GM21526 (cell line): ENCODE measurements around the gene ZNF609.
A peak's percentile ranks its signal among the peaks of the same experiment; 100 is the strongest.
"Not testable (repeated sequence)": the region's sequence is repeated elsewhere in the genome, so short reads cannot be mapped to it uniquely, and the experiment has no call there.

ENCODE experiments used
- ATAC-seq: cut with Tn5 transposase; IDR thresholded peaks from one replicate; pipeline ENCODE4 v1.9.1; 2021; ENCODE audit warnings: moderate library complexity; ENCODE audit not compliant: unreplicated experiment, low FRiP score

ZNF609 gene

GRCh38 chr15:64639744-64640143 is 179.4 kb downstream of the ZNF609 start:
- not testable (repeated sequence) for ATAC-seq

- no peak for ATAC-seq
Observed at GRCh38 chr15:64640146-64640871, 179.9 kb downstream of the ZNF609 start.

GRCh38 chr15:64642875-64643274 is 182.5 kb downstream of the ZNF609 start:
- ATAC-seq = no peak

- ATAC-seq = no peak
Observed at GRCh38 chr15:64643685-64644084, 183.3 kb downstream of the ZNF609 start.

GRCh38 chr15:64644811-64645210 is 184.4 kb downstream of the ZNF609 start:
- ATAC-seq = not testable (repeated sequence)

GRCh38 chr15:64645995-64646394 is 185.6 kb downstream of the ZNF609 start:
- no peak for ATAC-seq

- no peak for ATAC-seq
Observed at GRCh38 chr15:64647367-64647766, 187.0 kb downstream of the ZNF609 start.

- ATAC-seq = no peak
Observed at GRCh38 chr15:64650552-64650951, 190.2 kb downstream of the ZNF609 start.

GRCh38 chr15:64651601-64652191 is 191.3 kb downstream of the ZNF609 start:
- ATAC-seq = peak; percentile 53

GRCh38 chr15:64653757-64654156 is 193.4 kb downstream of the ZNF609 start:
- ATAC-seq = no peak

- ATAC-seq = no peak
Observed at GRCh38 chr15:64656508-64656907, 196.1 kb downstream of the ZNF609 start.

- ATAC-seq = no peak
Observed at GRCh38 chr15:64665179-64665578, 204.8 kb downstream of the ZNF609 start.

GRCh38 chr15:64667736-64668161 is 207.4 kb downstream of the ZNF609 start:
- ATAC-seq = no peak

GRCh38 chr15:64673866-64674265 is 213.5 kb downstream of the ZNF609 start:
- ATAC-seq = no peak

GRCh38 chr15:64678126-64678819 is 217.9 kb downstream of the ZNF609 start:
- ATAC-seq = no peak

- ATAC-seq = no peak
Observed at GRCh38 chr15:64680097-64680496, 219.7 kb downstream of the ZNF609 start.

- ATAC-seq = no peak
Observed at GRCh38 chr15:64681424-64682024, 221.1 kb downstream of the ZNF609 start.

- ATAC-seq = no peak
Observed at GRCh38 chr15:64682255-64682654, 221.9 kb downstream of the ZNF609 start.

GRCh38 chr15:64683378-64683777 is 223.0 kb downstream of the ZNF609 start:
- no peak for ATAC-seq

- no peak for ATAC-seq
Observed at GRCh38 chr15:64685230-64685888, 225.0 kb downstream of the ZNF609 start.
